IMR-90 (cell line): ENCODE data around the gene KRTAP3-2.

Experiments
- CTCF ChIP-seq: conservative IDR thresholded peaks from 2 replicates; pipeline ENCODE4 v1.5.1; 2012; ENCODE audit warnings: mild to moderate bottlenecking, low read depth, low read length, improper control_type of control experiment
- POLR2A ChIP-seq: IDR thresholded peaks from 2 replicates; pipeline ENCODE4 v1.6.1; 2012; ENCODE audit warnings: mild to moderate bottlenecking, low read depth, low read length

GRCh38 chr17:41015454-41015853 lies 15.7 kb upstream of the KRTAP3-2 start:
- no peak for TF ChIP-seq POLR2A
- TF ChIP-seq CTCF: no peak
